ENCODE measurements around the gene PCGF3.

- no peak for TF ChIP-seq RFX5 (IDR thresholded peaks at IDR 0.05; ENCODE audit: low read depth, low read length)
- TF ChIP-seq, protein P1, sequence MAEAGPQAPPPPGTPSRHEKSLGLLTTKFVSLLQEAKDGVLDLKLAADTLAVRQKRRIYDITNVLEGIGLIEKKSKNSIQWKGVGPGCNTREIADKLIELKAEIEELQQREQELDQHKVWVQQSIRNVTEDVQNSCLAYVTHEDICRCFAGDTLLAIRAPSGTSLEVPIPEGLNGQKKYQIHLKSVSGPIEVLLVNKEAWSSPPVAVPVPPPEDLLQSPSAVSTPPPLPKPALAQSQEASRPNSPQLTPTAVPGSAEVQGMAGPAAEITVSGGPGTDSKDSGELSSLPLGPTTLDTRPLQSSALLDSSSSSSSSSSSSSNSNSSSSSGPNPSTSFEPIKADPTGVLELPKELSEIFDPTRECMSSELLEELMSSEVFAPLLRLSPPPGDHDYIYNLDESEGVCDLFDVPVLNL (CRISPR knock-in tag; IDR thresholded peaks at IDR 0.05; ENCODE audit: low read depth), result no peak
These were observed 55.0 kb downstream of the PCGF3 start for GRCh38 chr4:760616-761015.

All from K562 (cell line).